ENCODE data around the gene SFXN5. TPM values are rescaled to one million over a fixed set of nuclear protein-coding genes. Genes with fewer than 3 reads are reported as not detected.
"Not testable (repeated sequence)": the region's sequence is repeated elsewhere in the genome, so short reads cannot be mapped to it uniquely, and the experiment has no call there.

The SFXN5 gene
- total RNA-seq, 1 experiment from 2014 or later, result 15.2 TPM

- Histone ChIP-seq H3K36me3 (ENCODE audit: low read depth) (no peaks in the 10 kb centered on the region), H3K4me3 (no peak overlapping the region), H3K27ac (no peak overlapping the region), H3K9me3 (ENCODE audit: insufficient read depth, low read depth) (no peaks in the 10 kb centered on the region), H2AFZ (no peak overlapping the region), H3K4me1 (replicated peaks; ENCODE audit: insufficient read depth) (no peaks in the 10 kb centered on the region), H3K79me2 (ENCODE audit: low read depth) (0 out of 2 replicates have a peak, but pooled peaks cover 12% of the 10 kb centered on the region), H4K20me1 (ENCODE audit: insufficient read depth) (peaks cover 37% of the 10 kb centered on the region), H3K4me2 (no peak overlapping the region), H3F3A (ENCODE audit: insufficient read depth, low read depth) (no peaks in the 10 kb centered on the region; the same call in 1 of the 2 replicates), H3K27me3 (ENCODE audit: insufficient read depth, low read depth) (no peaks in the 10 kb centered on the region), H3K9me2 (ENCODE audit: insufficient read depth) (no peaks in the 10 kb centered on the region)
- no peak for DNase-seq
- BruUV-seq (replicated peaks), result no TSS peak
- TF ChIP-seq EZH2 (IDR thresholded peaks at IDR 0.05; ENCODE audit: low read depth), result no peak
- TF ChIP-seq CTCF (conservative IDR thresholded peaks at IDR 0.05), result no peak
- ChIA-PET CTCF (no interaction called here), POLR2A (ENCODE audit: unreplicated experiment) (no interaction called here)
- intact Hi-C loops (cut with micrococcal nuclease; ENCODE audit: unreplicated experiment), result no loop called here
Measured at GRCh38 chr2:73099486-73099885, 28.0 kb upstream of the SFXN5 start.

GRCh38 chr2:73095910-73096309 lies 24.4 kb upstream of the SFXN5 start:
- Histone ChIP-seq H3K36me3 (ENCODE audit: low read depth) (no peaks in the 10 kb centered on the region), H3K9me3 (ENCODE audit: insufficient read depth, low read depth) (no peaks in the 10 kb centered on the region), H3K27me3 (ENCODE audit: insufficient read depth, low read depth) (no peaks in the 10 kb centered on the region), H4K20me1 (ENCODE audit: insufficient read depth) (peaks cover 38% of the 10 kb centered on the region), H3F3A (ENCODE audit: insufficient read depth, low read depth) (no peaks in the 10 kb centered on the region), H3K79me2 (ENCODE audit: low read depth) (0 out of 2 replicates have a peak, but pooled peaks cover 9% of the 10 kb centered on the region), H3K4me1 (replicated peaks; ENCODE audit: insufficient read depth) (no peaks in the 10 kb centered on the region), H3K27ac (no peak overlapping the region), H3K4me2 (no peak overlapping the region), H2AFZ (no peak overlapping the region), H3K4me3 (no peak overlapping the region), H3K9me2 (ENCODE audit: insufficient read depth) (no peaks in the 10 kb centered on the region)
- intact Hi-C loops (cut with micrococcal nuclease; ENCODE audit: unreplicated experiment), result no loop called here
- DNase-seq, result no peak
- ChIA-PET CTCF (no interaction called here), POLR2A (ENCODE audit: unreplicated experiment) (no interaction called here)
- TF ChIP-seq EZH2 (IDR thresholded peaks at IDR 0.05; ENCODE audit: low read depth) (no peak), CTCF (conservative IDR thresholded peaks at IDR 0.05) (no peak)
- no TSS peak for BruUV-seq (replicated peaks)

GRCh38 chr2:73093601-73094218 lies 22.2 kb upstream of the SFXN5 start:
- CTCF ChIA-PET; H3K27me3 ChIP-seq (ENCODE audit: insufficient read depth, low read depth); H2AFZ ChIP-seq; H3K9me3 ChIP-seq (ENCODE audit: insufficient read depth, low read depth); H3K27ac ChIP-seq; DNase-seq; H3K4me2 ChIP-seq; H3K36me3 ChIP-seq (ENCODE audit: low read depth); POLR2A ChIA-PET (ENCODE audit: unreplicated experiment); H3K9me2 ChIP-seq (ENCODE audit: insufficient read depth); intact Hi-C loops (cut with micrococcal nuclease; ENCODE audit: unreplicated experiment); H3F3A ChIP-seq (ENCODE audit: insufficient read depth, low read depth); BruUV-seq (replicated peaks); H3K4me1 ChIP-seq (replicated peaks; ENCODE audit: insufficient read depth); H3K4me3 ChIP-seq: not testable (repeated sequence)
- peaks cover 16% of the 10 kb centered on the region; the same call in 1 of the 2 replicates for H3K79me2 ChIP-seq (ENCODE audit: low read depth)
- peaks cover 45% of the 10 kb centered on the region for H4K20me1 ChIP-seq (ENCODE audit: insufficient read depth)

Data from PC-9 (cell line).